Neural crest cell (in vitro differentiated cells): Measurements from ENCODE around the gene ABHD8. TPM values are rescaled to one million over a fixed set of nuclear protein-coding genes. Genes with fewer than 3 reads are reported as not detected.
A peak's percentile ranks its signal among the peaks of the same experiment; 100 is the strongest.

Experiments used
- DNase-seq: peaks from one replicate; pipeline ENCODE4 v3.0.0; 2021; ENCODE audit warnings: low read depth, mixed read lengths, low spot score
- H3K27ac Mint-ChIP-seq: one replicate; pipeline ENCODE4 v1.8.0; 2021; ENCODE audit warnings: mild to moderate bottlenecking, mixed read lengths; ENCODE audit not compliant: unreplicated experiment
- H3K27me3 Mint-ChIP-seq: 2 replicates; pipeline ENCODE4 v1.8.0; 2021; ENCODE audit warnings: low read depth, mild to moderate bottlenecking, mixed read lengths
- H3K36me3 Mint-ChIP-seq: 2 replicates; pipeline ENCODE4 v1.8.0; 2021; ENCODE audit warnings: low read depth, mild to moderate bottlenecking, mixed read lengths
- H3K4me1 Mint-ChIP-seq: 2 replicates; pipeline ENCODE4 v1.8.0; 2021; ENCODE audit warnings: mixed read lengths
- H3K4me3 Mint-ChIP-seq: one replicate; pipeline ENCODE4 v1.8.0; 2021; ENCODE audit warnings: mild to moderate bottlenecking, mixed read lengths
- H3K9me3 Mint-ChIP-seq: 2 replicates; pipeline ENCODE4 v1.8.0; 2021; ENCODE audit warnings: mixed read lengths
- total RNA-seq: library from RNA; stranded (reverse); gene quantifications from 2 replicates; pipeline ENCODE4 v1.2.1, GENCODE V29; 2021
- TF ChIP-seq, protein P1 (sequence below): fragments of 200-600 bp; sonication (generic); conservative IDR thresholded peaks from 2 replicates; pipeline ENCODE4 v1.5.0; 2021; ENCODE audit warnings: antibody characterized with exemption, mild to moderate bottlenecking

ABHD8 gene
- total RNA-seq, 1 donor from 2014 or later = 8.5 TPM

DNA sequence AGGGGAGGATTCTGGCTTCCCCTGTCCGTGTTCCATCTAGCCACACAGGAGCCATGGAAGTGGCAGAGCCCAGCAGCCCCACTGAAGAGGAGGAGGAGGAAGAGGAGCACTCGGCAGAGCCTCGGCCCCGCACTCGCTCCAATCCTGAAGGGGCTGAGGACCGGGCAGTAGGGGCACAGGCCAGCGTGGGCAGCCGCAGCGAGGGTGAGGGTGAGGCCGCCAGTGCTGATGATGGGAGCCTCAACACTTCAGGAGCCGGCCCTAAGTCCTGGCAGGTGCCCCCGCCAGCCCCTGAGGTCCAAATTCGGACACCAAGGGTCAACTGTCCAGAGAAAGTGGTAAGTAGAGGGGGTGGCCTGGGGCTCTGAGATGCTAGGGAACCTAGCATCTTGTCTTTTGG lies 34.5 kb downstream of the ABHD8 start:
- TF ChIP-seq, protein P1, sequence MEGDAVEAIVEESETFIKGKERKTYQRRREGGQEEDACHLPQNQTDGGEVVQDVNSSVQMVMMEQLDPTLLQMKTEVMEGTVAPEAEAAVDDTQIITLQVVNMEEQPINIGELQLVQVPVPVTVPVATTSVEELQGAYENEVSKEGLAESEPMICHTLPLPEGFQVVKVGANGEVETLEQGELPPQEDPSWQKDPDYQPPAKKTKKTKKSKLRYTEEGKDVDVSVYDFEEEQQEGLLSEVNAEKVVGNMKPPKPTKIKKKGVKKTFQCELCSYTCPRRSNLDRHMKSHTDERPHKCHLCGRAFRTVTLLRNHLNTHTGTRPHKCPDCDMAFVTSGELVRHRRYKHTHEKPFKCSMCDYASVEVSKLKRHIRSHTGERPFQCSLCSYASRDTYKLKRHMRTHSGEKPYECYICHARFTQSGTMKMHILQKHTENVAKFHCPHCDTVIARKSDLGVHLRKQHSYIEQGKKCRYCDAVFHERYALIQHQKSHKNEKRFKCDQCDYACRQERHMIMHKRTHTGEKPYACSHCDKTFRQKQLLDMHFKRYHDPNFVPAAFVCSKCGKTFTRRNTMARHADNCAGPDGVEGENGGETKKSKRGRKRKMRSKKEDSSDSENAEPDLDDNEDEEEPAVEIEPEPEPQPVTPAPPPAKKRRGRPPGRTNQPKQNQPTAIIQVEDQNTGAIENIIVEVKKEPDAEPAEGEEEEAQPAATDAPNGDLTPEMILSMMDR = no peak
- H3K4me3 Mint-ChIP-seq = peak overlapping the region; percentile 78
- peaks cover 3% of the 10 kb centered on the region for H3K36me3 Mint-ChIP-seq
- H3K27me3 Mint-ChIP-seq = peaks cover 2% of the 10 kb centered on the region
- peaks cover 14% of the 10 kb centered on the region for H3K4me1 Mint-ChIP-seq
- DNase-seq = no peak
- H3K9me3 Mint-ChIP-seq = peaks cover 5% of the 10 kb centered on the region
- no peak overlapping the region for H3K27ac Mint-ChIP-seq

DNA sequence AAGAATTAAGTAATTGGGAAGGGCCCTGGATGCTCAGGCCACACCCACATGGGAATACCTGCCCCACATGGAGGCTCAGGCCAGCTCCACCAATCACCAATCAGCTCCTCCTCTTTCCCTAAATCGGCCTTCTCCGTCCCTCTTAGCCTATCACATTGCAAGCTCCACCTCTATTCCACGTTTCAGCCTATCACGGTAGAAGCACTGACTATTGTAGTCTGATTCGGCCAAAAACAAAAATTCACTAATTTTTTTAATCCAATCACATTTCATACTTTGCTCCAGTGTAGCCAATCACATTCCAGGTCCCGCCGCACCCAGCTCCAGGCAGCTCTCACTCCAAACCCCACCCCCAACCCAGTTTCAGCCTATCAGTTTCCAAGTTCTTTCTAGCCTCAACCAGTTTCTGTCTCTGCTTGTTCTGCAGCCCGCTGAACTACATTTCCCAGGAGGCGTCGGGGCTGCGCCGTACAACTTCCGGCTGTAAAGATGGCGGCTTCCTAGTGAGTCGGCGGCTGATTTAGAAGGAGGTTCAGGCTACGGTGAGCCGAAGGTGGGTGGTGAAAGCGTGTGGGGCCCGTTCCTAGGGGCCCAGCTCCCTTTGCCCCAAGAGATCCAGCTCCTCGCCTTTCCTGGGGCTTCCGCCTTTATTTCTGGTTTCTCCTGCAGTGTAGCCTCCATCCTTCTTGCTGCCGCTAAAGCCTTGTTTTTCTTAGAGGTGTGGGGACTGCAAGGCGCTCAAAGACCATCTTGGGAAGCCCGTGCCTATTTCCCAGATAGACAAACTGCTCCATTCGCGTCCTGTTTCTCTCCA lies 36.0 kb downstream of the ABHD8 start, which contains the start of gene BABAM1:
Gene BABAM1, plus strand, starts transcription at position 469 of the 814 bp plus-strand sequence. CDS start 1,364 bp downstream, outside the sequence.
- peak within 1 kb of the TSS; percentile 10 for H3K27ac Mint-ChIP-seq
- peaks cover 2% of the 10 kb centered on the region for H3K27me3 Mint-ChIP-seq
- peaks cover 5% of the 10 kb centered on the region for H3K9me3 Mint-ChIP-seq
- H3K4me3 Mint-ChIP-seq = peak within 1 kb of the TSS; percentile 90
- peaks cover 3% of the 10 kb centered on the region for H3K36me3 Mint-ChIP-seq
- TF ChIP-seq, protein P1 = no peak
- H3K4me1 Mint-ChIP-seq = peaks cover 14% of the 10 kb centered on the region
- DNase-seq = peak; percentile 84

DNA sequence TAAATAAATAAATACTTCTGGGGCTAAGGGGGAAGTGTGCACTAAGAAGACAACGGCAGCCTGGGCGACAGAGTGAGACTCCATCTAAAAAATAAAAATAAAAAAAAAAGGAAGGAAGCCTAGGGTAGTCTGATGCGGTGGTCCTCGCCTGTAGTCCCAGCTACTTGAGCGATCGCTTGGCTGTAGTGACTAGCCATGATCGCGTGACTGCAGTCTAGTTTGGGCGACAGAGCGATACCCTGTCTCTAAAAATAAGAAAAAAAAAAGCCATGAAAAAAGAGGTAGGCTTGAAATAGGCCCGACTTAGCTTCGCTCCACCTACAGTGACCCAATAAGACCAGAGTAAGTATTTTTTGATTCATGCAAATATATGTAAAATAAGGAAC lies 36.6 kb downstream of the ABHD8 start:
- H3K27ac Mint-ChIP-seq = no peak overlapping the region
- peak overlapping the region; percentile 90 for H3K4me3 Mint-ChIP-seq
- H3K36me3 Mint-ChIP-seq = peaks cover 3% of the 10 kb centered on the region
- no peak for DNase-seq
- peaks cover 14% of the 10 kb centered on the region for H3K4me1 Mint-ChIP-seq
- TF ChIP-seq, protein P1 = no peak
- H3K9me3 Mint-ChIP-seq = peaks cover 5% of the 10 kb centered on the region
- peaks cover 2% of the 10 kb centered on the region for H3K27me3 Mint-ChIP-seq

DNA sequence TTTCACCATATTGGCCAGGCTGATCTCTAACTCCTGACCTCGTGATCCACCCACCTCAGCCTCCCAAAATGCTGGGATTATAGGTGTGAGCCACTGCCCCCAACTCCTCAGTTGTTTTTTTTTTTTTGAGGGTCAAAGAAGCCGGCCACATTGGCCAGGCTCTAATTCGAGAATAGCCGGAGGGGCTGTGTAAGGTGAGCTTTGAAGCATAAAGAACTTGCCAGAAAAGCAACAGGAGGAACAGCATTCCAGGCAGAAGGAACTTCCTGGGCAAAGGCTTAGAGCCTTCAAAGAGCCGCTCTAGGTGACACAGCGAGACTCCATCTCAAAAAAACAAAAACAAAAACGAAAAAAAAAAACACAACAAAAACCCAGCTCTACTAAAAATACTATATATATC lies 37.2 kb downstream of the ABHD8 start:
- no peak overlapping the region for H3K4me3 Mint-ChIP-seq
- H3K27ac Mint-ChIP-seq = no peak overlapping the region
- no peak for DNase-seq
- peaks cover 3% of the 10 kb centered on the region for H3K36me3 Mint-ChIP-seq
- peaks cover 2% of the 10 kb centered on the region for H3K27me3 Mint-ChIP-seq
- peaks cover 5% of the 10 kb centered on the region for H3K9me3 Mint-ChIP-seq
- peaks cover 15% of the 10 kb centered on the region for H3K4me1 Mint-ChIP-seq
- TF ChIP-seq, protein P1 = no peak

DNA sequence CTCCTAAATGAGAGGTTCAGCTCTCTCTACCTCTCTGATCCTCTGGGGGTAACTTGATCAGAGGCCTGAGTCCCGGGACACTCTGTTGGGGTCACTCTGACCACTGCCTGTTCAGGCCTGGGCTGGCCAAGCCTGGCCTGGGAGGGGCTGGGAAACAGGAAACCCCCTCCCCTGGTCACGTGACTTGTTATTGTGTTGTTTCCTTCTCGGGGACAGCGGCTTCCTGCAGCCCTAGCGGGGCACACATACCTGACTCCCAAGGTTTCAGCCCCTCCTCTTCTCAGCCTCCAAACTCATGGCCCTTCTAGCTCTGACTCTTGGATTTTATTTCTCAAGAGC lies 38.6 kb downstream of the ABHD8 start, which contains the start of gene USHBP1:
Gene USHBP1, minus strand, starts transcription at position 105 of the 339 bp plus-strand sequence. CDS start 446 bp downstream, outside the sequence.
- no peak for DNase-seq
- TF ChIP-seq, protein P1 = no peak
- Mint-ChIP-seq H3K4me1 (peaks cover 20% of the 10 kb centered on the region), H3K27me3 (peaks cover 5% of the 10 kb centered on the region), H3K4me3 (no peak within 1 kb of the TSS), H3K9me3 (peaks cover 5% of the 10 kb centered on the region), H3K36me3 (no peaks in the 10 kb centered on the region), H3K27ac (no peak within 1 kb of the TSS)
